ENCODE data around the gene SYT1. TPM values are rescaled to one million over a fixed set of nuclear protein-coding genes. Genes with fewer than 3 reads are reported as not detected.

SYT1 gene
- total RNA-seq, 4 donors from 2014 or later: 1.1 to 3.7 (median 1.9) TPM

DNA sequence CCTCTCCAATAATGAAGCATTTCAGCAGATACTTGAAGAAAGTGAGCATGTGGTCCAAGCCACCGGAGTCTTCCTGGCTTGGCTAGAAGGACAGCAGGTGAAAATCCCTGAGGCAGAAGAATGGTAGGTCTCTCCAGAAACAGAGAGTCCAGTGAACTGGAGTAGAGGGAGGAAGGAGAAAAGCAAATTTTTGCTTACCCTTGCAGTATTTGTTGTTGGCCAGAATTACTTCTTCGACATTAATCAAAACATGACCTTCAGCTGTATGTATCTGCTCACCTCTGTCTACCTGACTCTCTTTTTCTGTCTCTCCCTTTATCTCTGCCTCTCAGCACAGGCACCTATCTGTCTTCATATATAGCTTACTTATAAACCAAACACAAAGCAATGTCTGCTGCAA, 208.9 kb downstream of the SYT1 start:
- TF ChIP-seq, protein P1, sequence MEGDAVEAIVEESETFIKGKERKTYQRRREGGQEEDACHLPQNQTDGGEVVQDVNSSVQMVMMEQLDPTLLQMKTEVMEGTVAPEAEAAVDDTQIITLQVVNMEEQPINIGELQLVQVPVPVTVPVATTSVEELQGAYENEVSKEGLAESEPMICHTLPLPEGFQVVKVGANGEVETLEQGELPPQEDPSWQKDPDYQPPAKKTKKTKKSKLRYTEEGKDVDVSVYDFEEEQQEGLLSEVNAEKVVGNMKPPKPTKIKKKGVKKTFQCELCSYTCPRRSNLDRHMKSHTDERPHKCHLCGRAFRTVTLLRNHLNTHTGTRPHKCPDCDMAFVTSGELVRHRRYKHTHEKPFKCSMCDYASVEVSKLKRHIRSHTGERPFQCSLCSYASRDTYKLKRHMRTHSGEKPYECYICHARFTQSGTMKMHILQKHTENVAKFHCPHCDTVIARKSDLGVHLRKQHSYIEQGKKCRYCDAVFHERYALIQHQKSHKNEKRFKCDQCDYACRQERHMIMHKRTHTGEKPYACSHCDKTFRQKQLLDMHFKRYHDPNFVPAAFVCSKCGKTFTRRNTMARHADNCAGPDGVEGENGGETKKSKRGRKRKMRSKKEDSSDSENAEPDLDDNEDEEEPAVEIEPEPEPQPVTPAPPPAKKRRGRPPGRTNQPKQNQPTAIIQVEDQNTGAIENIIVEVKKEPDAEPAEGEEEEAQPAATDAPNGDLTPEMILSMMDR (IDR thresholded peaks at IDR 0.05; ENCODE audit: low read depth): no peak

DNA sequence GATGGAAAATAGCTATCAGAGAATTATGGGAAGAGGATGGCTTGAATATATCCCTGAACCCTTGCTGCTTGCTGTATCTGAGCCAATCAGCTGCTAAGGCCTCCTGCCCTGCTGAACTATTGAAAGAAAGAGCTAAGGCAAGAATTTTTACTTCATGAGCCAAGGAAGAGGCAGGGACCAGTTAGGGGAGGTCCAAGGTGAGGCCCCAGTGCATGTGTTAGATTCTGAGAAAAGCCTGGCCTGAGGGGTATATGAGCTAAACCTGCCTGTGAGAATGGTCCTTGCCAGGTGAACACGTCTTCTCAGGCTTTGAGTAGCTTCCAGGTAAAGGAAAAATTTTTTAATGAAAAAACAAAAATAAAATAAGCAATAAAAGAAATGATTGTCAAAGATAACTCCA, 218.0 kb downstream of the SYT1 start:
- TF ChIP-seq, protein P1 (IDR thresholded peaks at IDR 0.05; ENCODE audit: low read depth): no peak

DNA sequence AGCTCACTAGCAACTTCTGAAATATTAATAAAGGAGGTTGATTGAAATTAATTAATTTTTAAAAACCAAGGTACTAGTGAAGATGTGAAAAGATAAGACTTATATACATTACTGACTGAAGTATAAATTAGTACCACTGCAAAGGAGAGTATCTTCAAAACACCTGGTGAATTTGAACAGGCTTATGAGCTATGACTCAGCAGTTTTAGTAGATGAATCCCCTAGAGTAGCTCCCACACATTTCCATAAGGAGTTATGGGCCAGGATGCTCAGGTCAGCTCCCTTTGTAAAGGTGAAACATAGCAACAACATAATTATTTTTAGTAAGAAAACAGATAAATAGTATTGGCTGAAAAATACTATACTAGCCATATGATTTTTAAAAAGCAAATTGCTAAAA, 218.6 kb downstream of the SYT1 start:
- TF ChIP-seq, protein P1 (IDR thresholded peaks at IDR 0.05; ENCODE audit: low read depth): no peak

DNA sequence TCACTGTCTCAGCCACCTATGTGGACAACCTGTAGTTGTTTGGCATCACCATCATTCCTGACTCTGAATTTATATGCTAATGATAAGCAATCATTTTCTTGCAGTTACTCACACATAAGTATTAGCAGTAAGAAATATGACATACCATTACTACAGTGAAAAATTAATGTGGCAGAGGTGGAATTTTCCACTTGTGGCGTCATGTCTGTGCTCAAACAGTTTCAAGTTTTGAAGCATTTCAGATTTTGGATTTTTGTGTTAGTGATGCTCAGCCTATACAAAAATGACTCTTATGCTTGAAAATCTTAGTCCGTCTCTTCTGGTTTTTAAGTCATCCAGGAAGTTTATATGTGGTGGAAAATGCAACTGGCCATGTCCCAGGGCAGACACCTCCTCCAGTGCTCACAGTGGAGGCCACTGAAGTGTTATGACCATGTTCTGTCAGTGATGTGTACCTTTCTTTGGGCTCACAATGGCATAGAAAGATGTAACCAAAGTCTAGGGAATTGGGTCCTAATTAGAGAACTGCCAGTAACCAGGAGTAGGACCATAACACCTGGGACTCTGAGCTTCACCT, 220.6 kb downstream of the SYT1 start:
- TF ChIP-seq, protein P1 (IDR thresholded peaks at IDR 0.05; ENCODE audit: low read depth): no peak

DNA sequence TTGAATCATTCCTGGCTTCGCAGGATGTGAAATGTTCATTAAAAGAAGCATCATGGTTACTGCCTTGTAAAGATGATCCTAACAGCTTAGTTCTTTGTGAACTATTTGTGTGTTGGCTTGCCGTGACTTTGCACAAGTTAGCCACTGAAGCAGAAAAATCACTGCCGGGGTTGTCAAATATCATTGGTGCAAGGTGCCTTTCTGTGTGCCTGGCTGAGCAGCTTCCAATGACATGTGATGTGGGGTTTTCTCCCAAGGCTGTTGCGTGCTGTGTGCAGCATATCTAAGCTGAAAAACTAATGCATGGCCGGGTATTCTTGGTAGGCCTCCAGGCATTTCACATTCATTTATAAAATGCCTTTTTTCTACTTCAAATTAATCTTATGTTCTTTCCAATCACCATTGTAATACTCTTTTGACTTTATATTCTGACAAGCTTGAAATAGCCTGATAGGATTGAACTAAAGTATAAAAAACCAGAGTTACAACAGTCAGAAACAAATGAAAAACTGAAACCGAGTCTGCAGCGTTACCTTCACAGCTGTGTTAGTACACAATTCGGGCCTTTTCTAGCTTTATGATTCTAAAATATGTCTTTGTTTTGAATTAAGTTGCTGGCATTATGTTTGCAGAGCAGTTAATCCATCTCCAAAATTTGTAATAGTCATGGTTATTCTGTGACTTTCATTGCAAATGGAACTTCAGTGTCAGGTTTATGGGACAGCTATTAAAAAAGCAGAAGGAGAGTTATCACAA, 222.1 kb downstream of the SYT1 start:
- TF ChIP-seq, protein P1 (IDR thresholded peaks at IDR 0.05; ENCODE audit: low read depth): no peak

DNA sequence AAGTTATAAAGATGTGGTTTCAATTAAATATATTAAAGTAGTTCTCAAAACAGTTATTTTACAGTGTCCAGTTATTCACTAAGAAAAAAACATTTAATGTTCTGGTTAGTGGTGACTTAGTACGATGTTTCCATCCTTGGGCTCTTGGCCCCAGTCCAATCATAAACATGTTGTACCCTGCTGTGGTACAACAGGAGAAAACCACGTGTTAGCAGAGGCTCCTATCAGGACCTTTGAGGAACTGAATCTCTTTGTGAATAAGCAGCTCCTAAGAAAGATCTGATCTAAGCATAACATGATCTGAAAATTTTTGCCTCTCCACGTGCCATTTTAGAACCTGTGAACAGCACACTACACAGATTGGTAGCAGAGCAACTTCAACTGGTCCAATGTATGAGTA, 234.0 kb downstream of the SYT1 start:
- TF ChIP-seq, protein P1 (IDR thresholded peaks at IDR 0.05; ENCODE audit: low read depth): no peak

DNA sequence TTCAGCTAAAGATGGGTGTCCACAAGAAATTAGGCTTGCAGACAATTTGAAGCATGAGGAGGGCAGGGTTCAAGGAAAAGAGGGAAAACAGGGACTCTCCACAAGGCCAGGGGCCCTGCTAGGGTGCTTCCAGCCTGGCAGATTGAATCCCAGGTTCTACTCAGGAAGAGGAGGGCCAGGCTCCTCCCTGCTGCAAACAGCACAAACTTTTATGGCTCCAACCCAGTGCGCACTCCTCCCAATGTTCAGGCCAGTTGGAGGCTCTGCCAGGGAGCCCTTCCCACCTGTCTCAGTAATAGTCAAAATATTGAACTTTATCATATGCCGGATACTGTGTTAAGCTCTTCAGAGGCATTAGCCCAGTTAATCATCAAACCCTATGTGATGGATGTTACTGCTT, 244.4 kb downstream of the SYT1 start:
- TF ChIP-seq, protein P1 (IDR thresholded peaks at IDR 0.05; ENCODE audit: low read depth): no peak
